Activated T-helper 1 cell treated with Interleukin-2 at 50 U/mL for 16 hours (primary cell): ENCODE measurements around the gene JAKMIP1.

Source experiments
- DNase-seq: peaks from one replicate; pipeline ENCODE4 v3.0.0-alpha.2; 2020; ENCODE audit warnings: low read depth

The JAKMIP1 gene

DNA sequence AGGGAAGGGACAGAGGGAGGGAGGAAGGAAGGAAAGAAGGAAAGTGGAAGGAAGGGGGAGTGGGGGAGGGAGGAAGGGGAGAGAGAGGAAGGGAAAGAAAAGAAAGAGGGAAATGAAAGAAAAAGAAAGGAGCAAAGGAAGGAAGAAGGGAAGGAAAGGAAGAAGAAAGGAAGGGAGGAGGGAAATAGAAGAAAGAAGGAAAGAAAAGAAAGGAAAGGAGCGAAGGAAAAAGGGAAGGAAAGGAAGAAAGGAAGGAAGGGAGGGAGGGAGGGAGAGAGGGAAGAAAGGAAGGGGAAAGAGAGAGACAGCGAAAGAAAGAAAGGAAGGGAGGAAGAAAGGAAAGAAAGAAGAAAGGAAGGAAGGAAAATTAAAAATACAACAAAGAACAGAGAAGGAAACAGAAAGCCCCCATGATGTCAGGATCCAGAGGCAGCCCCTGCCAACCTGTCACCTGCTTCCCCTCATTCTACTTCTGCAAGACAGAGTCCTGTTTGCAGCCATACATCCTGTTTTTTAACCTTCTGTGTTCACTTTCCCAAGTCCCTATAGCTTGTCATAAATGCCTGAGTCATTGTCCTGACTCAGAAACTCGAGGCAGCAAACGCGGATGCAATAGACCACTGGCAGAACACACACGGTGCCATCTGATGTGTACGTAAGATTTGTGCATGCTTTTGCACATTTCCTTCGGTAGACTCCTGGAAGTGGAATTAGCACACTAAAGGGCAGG lies 105.2 kb downstream of the JAKMIP1 start:
- no peak for DNase-seq

- DNase-seq = no peak
Measured at GRCh38 chr4:6093671-6094070, 106.7 kb downstream of the JAKMIP1 start.

DNA sequence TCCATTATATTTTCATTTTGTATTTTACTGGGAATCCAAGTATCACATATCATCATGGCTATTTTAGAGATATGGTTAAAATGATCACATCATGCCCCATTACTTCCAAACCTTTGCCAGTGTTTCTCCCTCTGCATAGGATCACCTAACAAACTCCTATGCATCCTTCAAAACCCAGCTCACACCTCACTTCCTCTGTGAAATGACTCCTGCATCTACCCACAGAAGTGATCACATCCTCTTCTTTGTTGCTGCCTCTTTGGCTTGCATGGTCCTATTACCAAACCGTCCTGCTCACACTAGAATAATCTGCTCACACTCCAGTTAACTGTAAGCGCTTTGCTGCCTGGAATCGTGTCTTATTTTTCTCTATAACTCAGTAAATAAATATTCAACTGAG lies 107.4 kb downstream of the JAKMIP1 start:
- DNase-seq = no peak

DNA sequence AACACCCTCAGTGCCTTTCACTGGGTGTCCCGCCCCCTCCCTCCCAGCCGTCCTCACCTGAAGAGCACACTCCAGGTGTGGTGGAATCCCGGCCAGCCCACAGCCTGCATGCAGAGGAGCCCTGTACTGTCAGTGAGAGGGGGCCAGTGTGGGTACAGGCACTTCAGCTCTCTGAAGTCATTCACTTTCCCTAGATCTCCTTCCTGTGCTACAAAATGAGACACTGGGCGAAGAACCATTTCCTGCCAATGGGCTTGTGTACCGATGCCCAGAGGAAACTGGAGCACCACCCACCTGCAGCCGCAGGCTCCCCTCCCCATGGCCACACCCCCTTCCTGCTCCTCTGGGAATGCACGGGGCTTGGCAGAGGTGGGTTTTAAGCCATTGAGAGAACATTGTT lies 108.2 kb downstream of the JAKMIP1 start:
- no peak for DNase-seq

DNA sequence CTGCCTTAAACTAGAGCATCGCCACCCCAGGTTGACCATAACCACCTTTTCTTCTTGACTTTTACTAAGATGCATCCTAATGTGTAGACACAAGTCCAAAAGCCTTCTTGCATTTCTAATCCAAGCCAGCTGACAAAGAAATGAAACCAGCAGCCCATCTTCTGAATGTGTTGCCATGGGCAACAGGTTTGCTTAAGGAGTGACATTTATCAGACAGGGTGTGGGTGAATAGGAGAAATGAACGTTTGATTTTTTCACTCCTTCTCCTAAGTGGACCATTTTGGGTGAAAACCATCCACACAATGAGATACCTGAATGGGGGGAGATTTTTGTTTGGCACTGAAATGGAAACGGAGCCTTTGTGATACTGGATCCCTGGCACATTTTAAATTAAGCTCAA lies 109.4 kb downstream of the JAKMIP1 start:
- no peak for DNase-seq

DNA sequence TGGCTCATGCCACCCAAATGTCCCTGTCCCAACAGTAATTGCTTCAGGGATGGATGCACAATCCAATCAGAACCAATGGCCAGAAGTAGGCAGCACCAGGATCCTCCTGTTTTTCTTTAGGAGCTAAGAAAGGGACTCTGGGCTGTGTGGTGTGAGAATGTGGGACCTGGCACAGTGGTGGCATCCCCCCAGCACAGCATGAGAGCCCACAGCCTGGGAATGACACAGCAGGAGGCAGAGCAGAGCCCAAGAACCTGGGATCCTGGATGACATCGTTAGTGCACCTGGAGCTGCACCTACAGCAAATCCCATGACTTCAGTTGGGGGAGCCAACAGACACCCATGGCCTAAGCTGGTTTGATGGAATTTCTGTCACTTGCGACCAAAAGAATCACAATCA lies 111.4 kb downstream of the JAKMIP1 start:
- DNase-seq = no peak

DNA sequence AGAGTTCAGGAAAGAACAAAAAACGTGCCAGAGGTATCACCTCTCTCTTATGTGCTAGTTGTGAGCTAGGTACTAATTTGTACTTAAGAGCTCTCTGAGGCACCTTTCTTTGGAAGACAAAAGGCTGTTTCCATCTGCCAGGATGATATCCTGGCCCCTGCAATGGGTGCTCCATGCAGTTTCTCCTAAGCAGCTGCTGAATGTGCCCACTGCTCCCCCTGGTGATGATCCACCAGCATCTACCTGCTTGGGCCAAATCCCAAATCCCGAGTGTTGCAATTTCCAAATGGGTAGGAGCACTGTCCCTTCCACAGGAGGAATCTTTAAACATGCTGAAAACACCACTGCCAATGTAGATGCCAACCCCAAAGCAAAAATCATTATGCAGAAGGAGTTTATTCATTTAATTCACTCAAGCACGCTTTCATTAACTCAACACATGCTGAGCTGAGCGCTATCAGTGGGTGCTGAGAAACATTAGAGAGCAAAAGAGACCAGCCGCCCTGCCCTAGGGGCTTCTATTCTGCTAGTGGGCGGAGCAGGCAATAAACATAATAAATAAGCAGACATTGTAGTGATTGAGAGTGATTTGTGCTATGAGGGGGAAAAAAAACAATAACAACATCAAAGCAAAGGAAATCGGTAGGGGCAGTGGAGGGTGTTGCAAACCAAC lies 112.5 kb downstream of the JAKMIP1 start:
- DNase-seq = no peak

DNA sequence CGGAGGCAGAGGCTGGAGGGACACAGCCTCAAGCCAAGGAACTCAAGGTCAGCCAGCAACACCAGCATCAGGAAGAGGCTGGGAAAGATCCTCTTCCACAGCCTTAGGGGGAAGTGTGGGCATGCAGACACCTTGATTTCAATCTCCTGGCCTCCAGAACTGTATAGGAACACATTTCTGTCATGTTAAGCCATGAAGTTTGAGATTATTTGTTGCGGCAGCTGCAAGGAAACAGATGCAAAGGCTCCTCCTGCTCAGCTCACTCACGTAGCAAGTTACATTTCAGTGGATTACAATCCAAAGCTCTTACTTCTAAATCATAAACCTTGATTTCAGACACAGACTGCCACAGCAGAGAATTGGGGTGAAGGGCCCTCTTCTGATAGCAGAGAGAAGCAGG lies 113.5 kb downstream of the JAKMIP1 start:
- DNase-seq = no peak

- DNase-seq = no peak
Measured at GRCh38 chr4:6085691-6086628, 114.4 kb downstream of the JAKMIP1 start.

GRCh38 chr4:6085028-6085690 lies 115.2 kb downstream of the JAKMIP1 start:
- DNase-seq = no peak

- DNase-seq = no peak
Measured at GRCh38 chr4:6079965-6080364, 120.4 kb downstream of the JAKMIP1 start.

DNA sequence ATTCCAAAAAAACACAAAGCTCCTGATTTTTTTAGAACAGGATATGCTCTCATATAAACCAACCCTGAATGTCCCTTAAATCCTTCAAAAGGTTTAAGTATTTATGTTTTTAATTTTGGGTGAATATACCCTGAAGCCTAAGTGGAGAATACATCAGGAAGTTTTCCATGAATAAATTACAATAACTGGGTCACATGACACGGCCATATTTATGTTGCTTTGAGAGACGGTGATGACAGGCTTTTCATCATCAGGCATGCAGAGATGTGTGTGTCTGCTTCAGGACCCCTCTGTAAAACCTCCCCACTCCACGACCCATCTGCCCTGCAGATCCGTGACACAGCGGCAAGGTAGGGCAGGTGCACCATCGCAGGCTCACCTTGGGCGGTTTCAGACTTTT lies 121.8 kb downstream of the JAKMIP1 start:
- no peak for DNase-seq

DNA sequence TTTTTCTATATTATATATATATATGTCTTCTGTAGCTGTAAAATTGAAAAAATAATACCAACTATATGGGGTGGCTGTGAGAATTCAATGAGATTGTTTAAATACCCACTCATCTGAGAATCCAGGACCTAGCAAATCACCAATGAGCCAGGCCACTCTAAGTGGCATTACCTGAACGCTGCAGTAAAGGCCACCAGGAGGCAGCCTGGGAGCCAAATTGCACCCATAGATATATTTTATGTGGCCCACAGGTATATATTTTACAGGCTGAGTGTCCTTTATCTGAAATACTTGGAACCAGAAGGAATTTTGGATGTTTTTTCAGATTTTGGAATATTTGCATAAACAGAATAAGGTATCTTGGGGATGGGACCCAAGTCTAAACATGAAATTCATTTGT lies 124.0 kb downstream of the JAKMIP1 start:
- no peak for DNase-seq

DNA sequence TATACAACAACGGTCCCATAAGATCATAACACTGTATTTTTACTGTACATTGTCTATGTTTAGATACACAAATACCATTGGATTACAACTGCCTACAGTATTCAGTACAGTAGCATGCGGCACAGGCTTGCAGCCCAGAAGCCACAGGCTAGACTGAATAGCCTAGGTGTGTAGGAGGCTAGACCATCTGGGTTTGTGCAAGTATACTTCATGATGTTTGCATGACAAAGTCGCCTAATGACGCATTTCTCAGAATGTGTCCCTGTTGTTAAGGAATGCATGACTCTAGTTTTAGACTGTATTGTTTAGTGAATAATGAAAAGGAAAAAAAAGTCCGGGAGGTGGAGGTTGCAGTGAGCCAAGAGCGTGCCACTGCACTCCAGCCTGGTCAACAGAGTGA lies 125.6 kb downstream of the JAKMIP1 start:
- DNase-seq = no peak

- DNase-seq = no peak
Measured at GRCh38 chr4:6071959-6072720, 128.2 kb downstream of the JAKMIP1 start.

GRCh38 chr4:6071191-6071958 lies 129.0 kb downstream of the JAKMIP1 start:
- no peak for DNase-seq

- DNase-seq = no peak
Measured at GRCh38 chr4:6069845-6070709, 130.3 kb downstream of the JAKMIP1 start.

GRCh38 chr4:6068986-6069385 lies 131.4 kb downstream of the JAKMIP1 start:
- DNase-seq = no peak

DNA sequence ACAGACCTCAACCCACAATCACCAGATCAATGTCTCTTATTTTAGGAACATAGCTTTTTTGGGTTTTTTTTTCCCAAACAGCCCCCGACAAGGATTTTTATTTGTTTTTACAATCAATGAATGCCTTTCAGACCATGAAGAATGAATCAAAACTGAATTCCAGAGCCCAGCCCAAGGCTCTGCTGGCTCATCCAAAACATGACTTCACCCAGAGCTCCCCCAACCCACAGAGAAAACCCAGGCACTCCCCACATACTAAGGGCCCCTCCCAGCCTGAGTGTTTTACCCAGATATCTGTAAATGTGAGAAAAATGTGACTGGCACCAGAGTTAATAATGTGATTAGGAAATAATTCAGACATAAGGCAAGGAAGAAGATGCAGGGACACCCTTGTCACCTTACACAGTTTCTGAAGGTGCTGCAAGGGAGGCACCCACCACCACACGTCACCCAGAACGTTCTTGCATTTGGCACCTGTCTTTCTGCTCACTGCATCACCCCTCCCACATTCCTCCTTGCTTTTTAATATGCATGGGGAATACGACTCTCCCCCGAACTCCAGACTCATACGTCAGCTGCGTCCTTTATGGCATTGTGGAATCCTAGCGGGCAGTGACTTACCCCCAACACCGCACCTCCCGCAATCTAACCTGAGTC lies 134.3 kb downstream of the JAKMIP1 start:
- no peak for DNase-seq
